HCT116 (cell line): Measurements from ENCODE around the gene BCAP31. TPM values are rescaled to one million over a fixed set of nuclear protein-coding genes. Genes with fewer than 3 reads are reported as not detected.
A peak's percentile ranks its signal among the peaks of the same experiment; 100 is the strongest.

Experiments used
- ATAC-seq: fragments of 200-7000 bp; cut with Tn5 transposase; 2 replicates; pipeline ENCODE4 v1.9.1; 2020; ENCODE audit warnings: mild to moderate bottlenecking, moderate library complexity
- BruUV-seq: library from RNA; stranded (reverse); fragments of 400-500 nt; replicated peaks from 2 replicates; lab custom pipeline; 2021; lab: Mats Ljungman, UMichigan
- CTCF ChIA-PET: fragments of 300-600 bp; sonication (Branson Sonifier 250); formaldehyde crosslinking; loops from one replicate; lab custom pipeline; 2021; ENCODE audit warnings: antibody characterized with exemption; lab: Charles Lee
- POLR2A ChIA-PET: fragments of 300-600, 350-600 bp; sonication (Branson Sonifier 250); formaldehyde crosslinking; loops from one replicate; lab custom pipeline; 2021; ENCODE audit warnings: antibody characterized with exemption; lab: Charles Lee
- RAD21 ChIA-PET, 2 experiments: fragments of 300-600 bp; sonication (Branson Sonifier 250); formaldehyde crosslinking; loops; one replicate each; lab custom pipeline; 2023; ENCODE audit warnings: low total read pairs in 2 of 2; ENCODE audit not compliant: uncharacterized antibody in 2 of 2, unreplicated experiment in 2 of 2, low non-redundant PET in 1 of 2; lab: Charles Lee
- DNase-seq: peaks from one replicate; pipeline ENCODE4 v3.0.0-alpha.2; 2010; ENCODE audit warnings: low read depth, low spot score
- H2AFZ ChIP-seq: fragments of 200-600 bp; shearing (Covaris generic), sonication (generic); 2 replicates; pipeline ENCODE4 v1.6.1; 2017; ENCODE audit warnings: low read depth, mixed run types, mixed read lengths, antibody characterized with exemption, low read length; ENCODE audit not compliant: poor library complexity, severe bottlenecking
- H3K27ac ChIP-seq: 2 replicates; pipeline ENCODE4 v1.5.1; 2012; ENCODE audit warnings: low read depth, low read length
- H3K27me3 ChIP-seq: fragments of 200-600 bp; sonication (generic); 2 replicates; pipeline ENCODE4 v1.6.1; 2016; ENCODE audit warnings: mixed run types, low read length, mixed read lengths; ENCODE audit not compliant: insufficient read depth
- H3K36me3 ChIP-seq, 2 experiments: fragments of 200-500 bp in 1 of 2; fragments of 200-600 bp in 1 of 2; sonication (Bioruptor generic) in 1 of 2; sonication (generic) in 1 of 2; 2 replicates each; pipeline versions ENCODE4 v1.5.1 to v1.6.1; 2014 to 2016; ENCODE audit warnings: low read length in 2 of 2, inconsistent platforms in 1 of 2, mixed read lengths in 1 of 2, mixed run types in 1 of 2; ENCODE audit not compliant: insufficient read depth in 2 of 2, control insufficient read depth in 1 of 2
- H3K4me1 ChIP-seq, 2 experiments: fragments of 200-600 bp in 1 of 2; sonication (generic) in 1 of 2; 2 replicates each; pipeline versions ENCODE4 v1.5.1 to v1.6.1; 2012 to 2017; ENCODE audit warnings: low read length in 2 of 2, inconsistent platforms in 1 of 2, mild to moderate bottlenecking in 1 of 2, mixed read lengths in 1 of 2, mixed run types in 1 of 2, moderate library complexity in 1 of 2; ENCODE audit not compliant: insufficient read depth in 2 of 2, control insufficient read depth in 1 of 2
- H3K4me2 ChIP-seq: fragments of 200-600 bp; sonication (generic); 2 replicates; pipeline ENCODE4 v1.6.1; 2017; ENCODE audit warnings: mixed run types, low read length, mixed read lengths
- H3K4me3 ChIP-seq, 2 experiments: fragments of 200-600 bp in 1 of 2; sonication (generic) in 1 of 2; replicated peaks in 1 of 2; 2 replicates each; pipeline ENCODE4 v1.5.1; 2011 to 2016; ENCODE audit warnings: low read length in 2 of 2, control low read depth in 1 of 2, low read depth in 1 of 2, mild to moderate bottlenecking in 1 of 2, mixed read lengths in 1 of 2, mixed run types in 1 of 2
- H3K79me2 ChIP-seq: fragments of 200-600 bp; sonication (generic); 2 replicates; pipeline ENCODE4 v1.6.1; 2017; ENCODE audit warnings: mild to moderate bottlenecking, mixed run types, low read length, moderate library complexity, mixed read lengths; ENCODE audit not compliant: insufficient read depth
- H3K9ac ChIP-seq: fragments of 200-600 bp; sonication (generic); 2 replicates; pipeline ENCODE4 v1.6.1; 2016; ENCODE audit warnings: low read length, mixed read lengths
- H3K9me2 ChIP-seq: fragments of 200-600 bp; sonication (generic), shearing (Covaris generic); 2 replicates; pipeline ENCODE4 v1.6.1; 2017; ENCODE audit warnings: mixed run types, mild to moderate bottlenecking, moderate library complexity; ENCODE audit not compliant: insufficient read depth
- H3K9me3 ChIP-seq, 2 experiments: fragments of 200-500 bp in 1 of 2; fragments of 200-600 bp in 1 of 2; sonication (Bioruptor generic) in 1 of 2; sonication (generic) in 1 of 2; 2 replicates each; pipeline ENCODE4 v1.6.1; 2014 to 2017; ENCODE audit warnings: low read length in 2 of 2, mixed read lengths in 2 of 2, inconsistent platforms in 1 of 2, low read depth in 1 of 2, mild to moderate bottlenecking in 1 of 2, mixed run types in 1 of 2, moderate library complexity in 1 of 2; ENCODE audit not compliant: control insufficient read depth in 1 of 2, insufficient read depth in 1 of 2
- H4K20me1 ChIP-seq: fragments of 200-600 bp; sonication (generic), shearing (Covaris generic); 2 replicates; pipeline ENCODE4 v1.6.1; 2017; ENCODE audit warnings: mixed run types, mild to moderate bottlenecking, moderate library complexity; ENCODE audit not compliant: insufficient read depth
- ATF3 ChIP-seq: IDR thresholded peaks from 2 replicates; pipeline ENCODE4 v1.6.1; 2012
- CBX3 ChIP-seq: IDR thresholded peaks from 2 replicates; pipeline ENCODE4 v1.6.1; 2012; ENCODE audit warnings: low read depth
- CEBPB ChIP-seq: IDR thresholded peaks from 2 replicates; pipeline ENCODE4 v1.6.1; 2012; ENCODE audit warnings: low read depth
- CTCF ChIP-seq, 3 experiments: fragments of 200-600 bp in 1 of 3; sonication (generic) in 1 of 3; IDR thresholded peaks in 2 of 3; conservative IDR thresholded peaks in 1 of 3; 2 replicates each; pipeline ENCODE4 v1.5.1; 2012 to 2017; ENCODE audit warnings: low read depth in 2 of 3, low read length in 2 of 3, antibody characterized with exemption in 1 of 3, borderline replicate concordance in 1 of 3, control low read depth in 1 of 3, mild to moderate bottlenecking in 1 of 3, mixed read lengths in 1 of 3, mixed run types in 1 of 3, moderate library complexity in 1 of 3; ENCODE audit not compliant: insufficient read depth in 1 of 3
- EGR1 ChIP-seq: IDR thresholded peaks from 2 replicates; pipeline ENCODE4 v1.6.1; 2012; ENCODE audit warnings: low read depth
- ELF1 ChIP-seq: IDR thresholded peaks from 2 replicates; pipeline ENCODE4 v1.6.1; 2012; ENCODE audit warnings: low read depth, borderline replicate concordance
- EZH2 ChIP-seq: fragments of 200-600 bp; sonication (generic); IDR thresholded peaks from 2 replicates; pipeline ENCODE4 v1.6.1; 2017; ENCODE audit warnings: antibody characterized with exemption, mixed run types
- EZH2phosphoT487 ChIP-seq: fragments of 200-600 bp; IDR thresholded peaks from 2 replicates; pipeline ENCODE4 v1.6.1; 2018; ENCODE audit warnings: antibody characterized with exemption, borderline replicate concordance
- FOSL1 ChIP-seq: IDR thresholded peaks from 2 replicates; pipeline ENCODE4 v1.6.1; 2012; ENCODE audit warnings: low read depth
- JUND ChIP-seq: IDR thresholded peaks from 2 replicates; pipeline ENCODE4 v1.6.1; 2012
- MAX ChIP-seq: IDR thresholded peaks from 2 replicates; pipeline ENCODE4 v1.6.1; 2012
- POLR2A ChIP-seq: IDR thresholded peaks from 2 replicates; pipeline ENCODE4 v1.7.0; 2011; ENCODE audit warnings: borderline replicate concordance; ENCODE audit not compliant: insufficient read depth, insufficient read length; ENCODE audit errors: extremely low read depth
- POLR2AphosphoS5 ChIP-seq: IDR thresholded peaks from 2 replicates; pipeline ENCODE4 v1.6.1; 2011; ENCODE audit warnings: mild to moderate bottlenecking, low read depth, low read length, moderate library complexity
- RAD21 ChIP-seq: IDR thresholded peaks from 2 replicates; pipeline ENCODE4 v1.6.1; 2012; ENCODE audit warnings: low read depth, mild to moderate bottlenecking
- SIN3A ChIP-seq: IDR thresholded peaks from 2 replicates; pipeline ENCODE4 v1.6.1; 2012; ENCODE audit warnings: low read depth
- SP1 ChIP-seq: IDR thresholded peaks from 2 replicates; pipeline ENCODE4 v1.6.1; 2012; ENCODE audit warnings: low read depth
- TCF7L2 ChIP-seq: IDR thresholded peaks from 2 replicates; pipeline ENCODE4 v1.7.0; 2011; ENCODE audit warnings: borderline replicate concordance, inconsistent platforms; ENCODE audit not compliant: insufficient read depth, insufficient read length; ENCODE audit errors: extremely low read depth
- YY1 ChIP-seq: IDR thresholded peaks from 2 replicates; pipeline ENCODE4 v1.6.1; 2011; ENCODE audit warnings: low read length, low read depth, moderate library complexity, mild to moderate bottlenecking; ENCODE audit not compliant: insufficient replicate concordance; ENCODE audit errors: extremely low read depth
- ZFX ChIP-seq: fragments of 450-650 bp; IDR thresholded peaks from 2 replicates; pipeline ENCODE4 v1.6.1; 2017
- intact Hi-C: fragments of 100-400 bp; cut with micrococcal nuclease; formaldehyde crosslinking; loops from 2 replicates; pipeline ENCODE4 v1.10.0; 2022
- total RNA-seq: library from RNA; stranded (reverse); gene quantifications from one replicate; pipeline ENCODE4 v1.2.1, GENCODE V29; 2021; ENCODE audit not compliant: unreplicated experiment

The BCAP31 gene
- total RNA-seq, 1 experiment from 2014 or later, result 185 TPM

GRCh38 chrX:153764786-153765137 is 40.6 kb upstream of the BCAP31 start:
- H3K4me3 ChIP-seq, result no peak overlapping the region; a peak in 1 of 4 replicates
- no peak overlapping the region for H2AFZ ChIP-seq
- no peak for DNase-seq
- BruUV-seq, result no TSS peak
- ChIA-PET POLR2A (no interaction called here), CTCF (no interaction called here), RAD21 (no interaction called here)
- H3K79me2 ChIP-seq, result no peaks in the 10 kb centered on the region
- no peaks in the 10 kb centered on the region for H4K20me1 ChIP-seq
- no peaks in the 10 kb centered on the region for H3K36me3 ChIP-seq
- no peak overlapping the region for H3K27ac ChIP-seq
- TF ChIP-seq SP1, result no peak
- TF ChIP-seq RAD21, result no peak
- no peak for TF ChIP-seq ZFX
- H3K27me3 ChIP-seq, result no peaks in the 10 kb centered on the region
- H3K9me3 ChIP-seq, result no peaks in the 10 kb centered on the region
- H3K9ac ChIP-seq, result no peak overlapping the region
- peak overlapping the region; percentile 79 for H3K4me2 ChIP-seq
- H3K9me2 ChIP-seq, result no peaks in the 10 kb centered on the region
- intact Hi-C loops, result loop anchor here (1.0 to 2.0 kb wide), 3 partner anchors 120 to 188 kb away; no protein-coding TSS in a partner anchor
- no peak for ATAC-seq
- peaks cover 0 to 10% of the 10 kb centered on the region in 2 experiments; a peak in 2 of 4 replicates for H3K4me1 ChIP-seq

DNA sequence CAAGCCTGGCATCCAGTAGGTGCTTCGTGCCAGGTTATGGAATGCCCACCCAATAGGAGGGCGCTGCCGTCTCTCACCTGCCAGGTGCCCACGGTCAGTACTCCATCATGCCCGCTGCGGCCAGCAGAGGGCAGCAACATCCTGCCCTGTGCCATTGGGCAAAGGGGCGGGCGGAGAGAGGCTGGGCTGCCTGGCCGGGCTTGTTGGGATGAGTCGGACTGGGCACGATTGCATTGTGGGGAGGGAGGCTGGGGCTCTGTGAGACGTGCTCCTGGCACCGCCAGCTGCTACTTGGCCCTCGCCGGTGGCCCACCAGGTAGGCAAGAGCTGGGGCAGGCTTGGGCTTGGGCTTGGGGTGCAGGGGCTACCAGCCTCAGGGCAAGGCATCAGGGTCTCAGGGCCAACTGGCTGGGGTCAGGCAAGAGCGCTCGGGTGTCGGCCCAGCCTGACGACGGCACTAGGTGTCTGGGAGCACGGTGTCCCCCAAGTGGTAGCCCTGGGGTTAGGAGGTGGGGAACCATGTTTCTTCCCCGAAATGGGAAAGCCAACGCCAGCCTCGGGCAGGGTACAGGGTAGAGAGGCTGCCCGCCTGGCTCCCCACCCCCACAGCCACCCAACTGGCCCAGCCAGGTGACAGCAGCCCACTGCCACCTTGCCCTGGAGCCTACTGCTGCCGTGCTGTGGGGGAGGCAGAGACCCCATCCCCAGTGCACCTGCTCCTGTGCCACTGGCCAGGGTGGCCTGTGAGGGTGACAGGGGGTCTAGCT is 40.0 kb upstream of the BCAP31 start, which contains the start of gene PLXNB3:
Gene PLXNB3 (plus strand): TSS at position 261 of the 767 bp plus-strand sequence. CDS start 1,287 bp downstream, outside the sequence.
- no TSS peak for BruUV-seq
- H3K36me3 ChIP-seq, result no peaks in the 10 kb centered on the region
- ChIA-PET POLR2A (no interaction called here), RAD21 (interaction anchor here in 1 of 2 experiments (0.6 kb wide), 1 partner anchor 70 kb away, joined by 4 read pairs; no protein-coding TSS in a partner anchor), CTCF (interaction anchor here (2.1 kb wide), 1 partner anchor 183 kb away, joined by 8 read pairs; no protein-coding TSS in a partner anchor)
- H2AFZ ChIP-seq, result no peak within 1 kb of the TSS
- intact Hi-C loops, result loop anchor here (1.0 to 2.0 kb wide), 3 partner anchors 120 to 189 kb away; no protein-coding TSS in a partner anchor
- ATAC-seq (peak; percentile 95), DNase-seq (peak; percentile 50)
- H3K9ac ChIP-seq, result peak within 1 kb of the TSS; percentile 32; the same call in 1 of the 2 replicates
- peak within 1 kb of the TSS; percentile 22; the same call in 1 of the 2 replicates for H3K27ac ChIP-seq
- peak within 1 kb of the TSS; percentile 79 for H3K4me2 ChIP-seq
- H3K4me1 ChIP-seq, result peaks cover 0 to 10% of the 10 kb centered on the region in 2 experiments; a peak in 2 of 4 replicates
- H3K4me3 ChIP-seq, result peak within 1 kb of the TSS; percentile 43 to 54
- no peaks in the 10 kb centered on the region for H3K9me2 ChIP-seq
- H3K9me3 ChIP-seq, result no peaks in the 10 kb centered on the region
- H3K79me2 ChIP-seq, result no peaks in the 10 kb centered on the region
- no peaks in the 10 kb centered on the region for H3K27me3 ChIP-seq
- H4K20me1 ChIP-seq, result no peaks in the 10 kb centered on the region
- TF ChIP-seq ELF1 (no peak), RAD21 (no peak), SIN3A (no peak), MAX (no peak), SP1 (no peak), EZH2phosphoT487 (no peak), CTCF (IDR thresholded peaks at IDR 0.05 in 2 of 3, conservative IDR thresholded peaks at IDR 0.05 in 1 of 3; ENCODE audit: borderline replicate concordance in 1 of 3, insufficient read depth in 1 of 3, low read depth in 2 of 3, low read length in 2 of 3) (peak in 2 of 3 experiments; percentile 72 to 80; a peak in 4 of 6 replicates), POLR2A (no peak), EZH2 (no peak), ZFX (no peak), TCF7L2 (no peak), EGR1 (no peak), ATF3 (no peak), CEBPB (no peak), CBX3 (no peak), FOSL1 (no peak), JUND (no peak), POLR2AphosphoS5 (peak; percentile 47; the same call in 1 of the 2 replicates), YY1 (peak; percentile 46)
